Measurements from ENCODE around the gene ARHGAP10. TPM values are rescaled to one million over a fixed set of nuclear protein-coding genes. Genes with fewer than 3 reads are reported as not detected.

Gene ARHGAP10
- total RNA-seq, 3 donors from 2014 or later (not counting 1 experiment from before 2014, with no cell fraction given), result 13.9 to 28.7 (median 23.2) TPM

DNA sequence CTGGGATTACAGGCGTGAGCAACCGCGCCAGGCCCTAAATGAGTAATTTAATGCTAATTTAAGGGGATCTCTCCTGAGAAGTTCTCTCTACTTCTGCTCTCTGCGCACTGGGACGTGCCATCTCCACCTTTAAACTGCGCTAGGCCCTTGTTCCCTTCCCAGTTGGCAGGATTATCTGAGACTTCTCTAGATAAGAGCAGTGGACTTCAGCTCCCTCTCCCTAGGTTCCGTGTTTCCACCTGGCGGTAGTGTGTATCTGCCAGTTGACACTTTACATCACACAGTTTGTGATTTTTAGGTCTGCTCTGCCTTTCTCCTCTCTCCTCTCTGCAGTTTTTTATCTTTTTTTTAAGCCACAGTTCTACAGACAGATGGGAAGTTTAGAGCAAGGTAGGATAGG lies 40.2 kb downstream of the ARHGAP10 start:
- ATAC-seq, result no peak
- Mint-ChIP-seq H3K27me3 (ENCODE audit: low read depth in 2 of 2) (no peaks in the 10 kb centered on the region), H3K4me1 (peaks cover 21 to 51% of the 10 kb centered on the region in 2 donors), H3K4me3 (no peak overlapping the region), H3K9me3 (no peaks in the 10 kb centered on the region), H3K27ac (no peak overlapping the region), H3K36me3 (no peaks in the 10 kb centered on the region)
- H3K4me1 ChIP-seq (ENCODE audit: control insufficient read depth, insufficient read depth, low read length), result no peaks in the 10 kb centered on the region
- DNase-seq, result no peak
- no peak overlapping the region for H3K4me3 ChIP-seq (ENCODE audit: low read length)
- no peaks in the 10 kb centered on the region for H3K9me3 ChIP-seq (ENCODE audit: control insufficient read depth, insufficient read depth, low read length)
- 85% methylated on average over 8 of the region's 8 CpGs for WGBS (ENCODE audit: insufficient coverage)
- intact Hi-C loops (cut with micrococcal nuclease), result no loop called here
- no peaks in the 10 kb centered on the region for H3K27me3 ChIP-seq (ENCODE audit: control insufficient read depth, insufficient read depth, low read length)
- no peak overlapping the region for H3K27ac ChIP-seq (ENCODE audit: low read length)
- TF ChIP-seq, protein P1, sequence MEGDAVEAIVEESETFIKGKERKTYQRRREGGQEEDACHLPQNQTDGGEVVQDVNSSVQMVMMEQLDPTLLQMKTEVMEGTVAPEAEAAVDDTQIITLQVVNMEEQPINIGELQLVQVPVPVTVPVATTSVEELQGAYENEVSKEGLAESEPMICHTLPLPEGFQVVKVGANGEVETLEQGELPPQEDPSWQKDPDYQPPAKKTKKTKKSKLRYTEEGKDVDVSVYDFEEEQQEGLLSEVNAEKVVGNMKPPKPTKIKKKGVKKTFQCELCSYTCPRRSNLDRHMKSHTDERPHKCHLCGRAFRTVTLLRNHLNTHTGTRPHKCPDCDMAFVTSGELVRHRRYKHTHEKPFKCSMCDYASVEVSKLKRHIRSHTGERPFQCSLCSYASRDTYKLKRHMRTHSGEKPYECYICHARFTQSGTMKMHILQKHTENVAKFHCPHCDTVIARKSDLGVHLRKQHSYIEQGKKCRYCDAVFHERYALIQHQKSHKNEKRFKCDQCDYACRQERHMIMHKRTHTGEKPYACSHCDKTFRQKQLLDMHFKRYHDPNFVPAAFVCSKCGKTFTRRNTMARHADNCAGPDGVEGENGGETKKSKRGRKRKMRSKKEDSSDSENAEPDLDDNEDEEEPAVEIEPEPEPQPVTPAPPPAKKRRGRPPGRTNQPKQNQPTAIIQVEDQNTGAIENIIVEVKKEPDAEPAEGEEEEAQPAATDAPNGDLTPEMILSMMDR (IDR thresholded peaks at IDR 0.05), result no peak
- no peaks in the 10 kb centered on the region for H3K36me3 ChIP-seq (ENCODE audit: control insufficient read depth, insufficient read depth, low read length)

DNA sequence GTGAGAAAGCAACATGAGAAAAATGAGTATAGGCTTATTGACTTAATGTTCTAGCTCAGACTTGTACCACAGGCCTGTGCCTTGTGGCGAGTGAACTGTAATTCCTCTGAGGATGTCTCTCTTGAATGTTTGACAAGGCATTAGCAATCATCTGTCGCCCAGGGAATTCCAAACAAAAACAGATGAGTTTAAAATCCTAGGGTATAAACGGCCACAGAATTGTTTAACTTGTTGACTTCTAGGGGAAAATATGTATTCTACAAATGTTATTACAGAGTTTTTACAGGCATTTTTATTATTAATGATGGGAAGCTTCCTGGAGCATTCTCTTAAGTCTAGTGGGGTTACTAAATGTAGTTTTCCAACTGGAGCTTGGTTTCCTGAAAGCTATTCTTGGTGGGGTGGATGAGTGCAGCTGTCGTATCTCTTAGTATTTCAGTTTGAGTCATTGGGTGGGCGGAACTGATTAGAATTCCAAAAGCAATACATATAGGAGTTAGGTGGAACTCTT lies 40.6 kb downstream of the ARHGAP10 start:
- Mint-ChIP-seq H3K9me3 (no peaks in the 10 kb centered on the region), H3K27ac (no peak overlapping the region), H3K4me3 (no peak overlapping the region), H3K36me3 (no peaks in the 10 kb centered on the region), H3K27me3 (ENCODE audit: low read depth in 2 of 2) (no peaks in the 10 kb centered on the region), H3K4me1 (peaks cover 21 to 54% of the 10 kb centered on the region in 2 donors)
- no peak overlapping the region for H3K27ac ChIP-seq (ENCODE audit: low read length)
- H3K9me3 ChIP-seq (ENCODE audit: control insufficient read depth, insufficient read depth, low read length), result no peaks in the 10 kb centered on the region
- no peaks in the 10 kb centered on the region for H3K36me3 ChIP-seq (ENCODE audit: control insufficient read depth, insufficient read depth, low read length)
- DNase-seq (no peak), ATAC-seq (no peak)
- H3K4me1 ChIP-seq (ENCODE audit: control insufficient read depth, insufficient read depth, low read length), result no peaks in the 10 kb centered on the region
- intact Hi-C loops (cut with micrococcal nuclease), result no loop called here
- TF ChIP-seq, protein P1 (IDR thresholded peaks at IDR 0.05), result no peak
- 92% methylated on average over 4 of the region's 5 CpGs for WGBS (ENCODE audit: insufficient coverage)
- H3K27me3 ChIP-seq (ENCODE audit: control insufficient read depth, insufficient read depth, low read length), result no peaks in the 10 kb centered on the region
- H3K4me3 ChIP-seq (ENCODE audit: low read length), result no peak overlapping the region

DNA sequence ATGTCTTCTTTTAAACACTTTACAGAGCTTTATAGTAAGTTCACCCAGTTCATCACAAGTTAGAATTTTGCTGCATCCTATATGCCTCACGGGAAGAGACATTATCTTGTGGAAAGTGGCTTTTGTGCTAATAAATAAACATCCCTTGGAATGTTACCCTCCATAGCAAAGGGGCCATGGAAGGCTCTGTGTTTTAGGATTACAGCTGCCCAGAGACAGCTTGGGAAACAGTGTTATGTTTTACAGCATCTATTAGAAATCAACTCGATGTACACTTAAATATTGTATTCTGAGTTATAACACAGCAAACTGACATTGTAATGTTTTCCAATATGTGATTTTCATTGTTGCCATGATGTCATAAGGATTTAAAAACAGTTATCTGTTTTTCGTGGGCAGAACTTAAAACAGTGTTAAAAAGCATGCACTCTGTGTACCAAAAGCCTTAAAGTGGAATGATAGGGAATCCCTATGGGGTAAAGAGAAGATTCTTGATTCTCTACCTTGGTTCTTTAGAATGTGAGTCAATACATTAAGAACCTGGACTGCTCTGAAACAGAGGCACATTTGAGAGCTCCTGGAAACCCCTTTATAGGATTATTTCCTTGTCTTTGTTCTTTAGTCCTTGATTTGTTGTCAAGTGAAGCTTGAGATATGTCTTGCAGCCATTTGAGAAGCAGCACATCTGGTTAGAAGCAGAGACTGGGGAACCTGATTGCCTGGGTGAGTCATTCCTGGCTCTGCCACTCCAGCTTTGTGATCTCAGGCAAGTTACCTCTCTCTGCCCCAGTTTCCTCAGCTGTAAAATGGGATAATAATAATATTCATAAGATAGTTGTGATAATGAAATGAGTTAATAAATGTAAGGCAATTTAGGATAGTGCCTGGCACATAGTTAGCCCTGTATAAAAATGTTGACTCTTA lies 41.6 kb downstream of the ARHGAP10 start:
- Mint-ChIP-seq H3K9me3 (no peaks in the 10 kb centered on the region), H3K27me3 (ENCODE audit: low read depth in 2 of 2) (no peaks in the 10 kb centered on the region), H3K4me3 (no peak overlapping the region), H3K36me3 (no peaks in the 10 kb centered on the region), H3K27ac (no peak overlapping the region), H3K4me1 (peaks cover 27 to 58% of the 10 kb centered on the region in 2 donors)
- no peak for ATAC-seq
- WGBS (ENCODE audit: insufficient coverage), result 76% methylated on average over 1 of the region's 3 CpGs
- TF ChIP-seq, protein P1 (IDR thresholded peaks at IDR 0.05), result no peak
- H3K9me3 ChIP-seq (ENCODE audit: control insufficient read depth, insufficient read depth, low read length), result no peaks in the 10 kb centered on the region
- H3K4me1 ChIP-seq (ENCODE audit: control insufficient read depth, insufficient read depth, low read length), result no peaks in the 10 kb centered on the region
- H3K36me3 ChIP-seq (ENCODE audit: control insufficient read depth, insufficient read depth, low read length), result no peaks in the 10 kb centered on the region
- H3K27me3 ChIP-seq (ENCODE audit: control insufficient read depth, insufficient read depth, low read length), result no peaks in the 10 kb centered on the region
- H3K4me3 ChIP-seq (ENCODE audit: low read length), result no peak overlapping the region
- DNase-seq, result no peak
- intact Hi-C loops (cut with micrococcal nuclease), result no loop called here
- no peak overlapping the region for H3K27ac ChIP-seq (ENCODE audit: low read length)
